ENCODE measurements around the gene CCDC138. TPM values are rescaled to one million over a fixed set of nuclear protein-coding genes. Genes with fewer than 3 reads are reported as not detected.

CCDC138 gene
- total RNA-seq, 1 donor from 2014 or later, result 6.0 TPM

- peaks cover 4% of the 10 kb centered on the region for H3K4me1 Mint-ChIP-seq (ENCODE audit: unreplicated experiment)
- H3K4me3 Mint-ChIP-seq (ENCODE audit: unreplicated experiment), result no peak overlapping the region
- no peaks in the 10 kb centered on the region for H3K36me3 Mint-ChIP-seq (ENCODE audit: unreplicated experiment)
- no peak for TF ChIP-seq CTCF (IDR thresholded peaks at IDR 0.05)
- no peaks in the 10 kb centered on the region for H3K9me3 Mint-ChIP-seq (ENCODE audit: unreplicated experiment)
- H3K27me3 Mint-ChIP-seq (ENCODE audit: unreplicated experiment), result peaks cover 61% of the 10 kb centered on the region
- no peak for DNase-seq (ENCODE audit: extremely low spot score, unreplicated experiment)
- no peak overlapping the region for H3K27ac Mint-ChIP-seq (ENCODE audit: unreplicated experiment)
Measured at GRCh38 chr2:108924580-108925251, 138.1 kb downstream of the CCDC138 start.

GRCh38 chr2:108925286-108925685 lies 138.7 kb downstream of the CCDC138 start:
- TF ChIP-seq CTCF (IDR thresholded peaks at IDR 0.05), result no peak
- H3K9me3 Mint-ChIP-seq (ENCODE audit: unreplicated experiment), result no peaks in the 10 kb centered on the region
- no peak for DNase-seq (ENCODE audit: extremely low spot score, unreplicated experiment)
- no peaks in the 10 kb centered on the region for H3K36me3 Mint-ChIP-seq (ENCODE audit: unreplicated experiment)
- peaks cover 55% of the 10 kb centered on the region for H3K27me3 Mint-ChIP-seq (ENCODE audit: unreplicated experiment)
- H3K27ac Mint-ChIP-seq (ENCODE audit: unreplicated experiment), result no peak overlapping the region
- peaks cover 4% of the 10 kb centered on the region for H3K4me1 Mint-ChIP-seq (ENCODE audit: unreplicated experiment)
- H3K4me3 Mint-ChIP-seq (ENCODE audit: unreplicated experiment), result no peak overlapping the region

- no peak overlapping the region for H3K27ac Mint-ChIP-seq (ENCODE audit: unreplicated experiment)
- no peaks in the 10 kb centered on the region for H3K9me3 Mint-ChIP-seq (ENCODE audit: unreplicated experiment)
- no peak for DNase-seq (ENCODE audit: extremely low spot score, unreplicated experiment)
- H3K4me1 Mint-ChIP-seq (ENCODE audit: unreplicated experiment), result peaks cover 4% of the 10 kb centered on the region
- no peaks in the 10 kb centered on the region for H3K36me3 Mint-ChIP-seq (ENCODE audit: unreplicated experiment)
- H3K27me3 Mint-ChIP-seq (ENCODE audit: unreplicated experiment), result peaks cover 54% of the 10 kb centered on the region
- H3K4me3 Mint-ChIP-seq (ENCODE audit: unreplicated experiment), result no peak overlapping the region
- no peak for TF ChIP-seq CTCF (IDR thresholded peaks at IDR 0.05)
Measured at GRCh38 chr2:108925735-108926134, 139.2 kb downstream of the CCDC138 start.

Other genes starting within 250 kb of the CCDC138 start
- 52.8 and 58.6 TPM in 2 replicates for gene RANBP2, start 67.3 kb upstream of the CCDC138 start, total RNA-seq
- not detected in 2 replicates for gene EDAR, start 202.4 kb downstream of the CCDC138 start, total RNA-seq